ENCODE results near the gene LCN6. TPM values are rescaled to one million over a fixed set of nuclear protein-coding genes. Genes with fewer than 3 reads are reported as not detected.
"Not testable (repeated sequence)": the region's sequence is repeated elsewhere in the genome, so short reads cannot be mapped to it uniquely, and the experiment has no call there.

The LCN6 gene
- total RNA-seq, 1 donor from 2014 or later, result not detected

GRCh38 chr9:136761545-136761981, 13.2 kb upstream of the LCN6 start:
- DNase-seq (ENCODE audit: low read depth), result no peak
- no peak overlapping the region for H3K4me3 ChIP-seq (ENCODE audit: low read depth, low read length)
- no peak for TF ChIP-seq CTCF (conservative IDR thresholded peaks at IDR 0.05; ENCODE audit: low read depth, low read length)

GRCh38 chr9:136760834-136761544, 12.7 kb upstream of the LCN6 start:
- DNase-seq (ENCODE audit: low read depth), result not testable (repeated sequence)

GRCh38 chr9:136760424-136760823, 12.1 kb upstream of the LCN6 start:
- no peak for TF ChIP-seq CTCF (conservative IDR thresholded peaks at IDR 0.05; ENCODE audit: low read depth, low read length)
- no peak for DNase-seq (ENCODE audit: low read depth)
- no peak overlapping the region for H3K4me3 ChIP-seq (ENCODE audit: low read depth, low read length)

More at GRCh38 chr9:136760834-136761544, 12.7 kb upstream of the LCN6 start:
- not testable (repeated sequence) for H3K4me3 ChIP-seq (ENCODE audit: low read depth, low read length)
- TF ChIP-seq CTCF (conservative IDR thresholded peaks at IDR 0.05; ENCODE audit: low read depth, low read length), result peak; percentile 69

GRCh38 chr9:136759436-136760325, 11.4 kb upstream of the LCN6 start:
- no peak for TF ChIP-seq CTCF (conservative IDR thresholded peaks at IDR 0.05; ENCODE audit: low read depth, low read length)
- DNase-seq (ENCODE audit: low read depth), result no peak
- no peak overlapping the region for H3K4me3 ChIP-seq (ENCODE audit: low read depth, low read length)

GRCh38 chr9:136759001-136759400, 10.7 kb upstream of the LCN6 start:
- DNase-seq (ENCODE audit: low read depth), result no peak

GRCh38 chr9:136757751-136758140, 9.4 kb upstream of the LCN6 start:
- no peak overlapping the region for H3K4me3 ChIP-seq (ENCODE audit: low read depth, low read length)
- no peak for TF ChIP-seq CTCF (conservative IDR thresholded peaks at IDR 0.05; ENCODE audit: low read depth, low read length)
- DNase-seq (ENCODE audit: low read depth), result no peak

More at GRCh38 chr9:136759001-136759400, 10.7 kb upstream of the LCN6 start:
- H3K4me3 ChIP-seq (ENCODE audit: low read depth, low read length), result no peak overlapping the region
- no peak for TF ChIP-seq CTCF (conservative IDR thresholded peaks at IDR 0.05; ENCODE audit: low read depth, low read length)

Measured in epithelial cell of proximal tubule (primary cell).